ENCODE measurements around the gene SEC24B.

The SEC24B gene

DNA sequence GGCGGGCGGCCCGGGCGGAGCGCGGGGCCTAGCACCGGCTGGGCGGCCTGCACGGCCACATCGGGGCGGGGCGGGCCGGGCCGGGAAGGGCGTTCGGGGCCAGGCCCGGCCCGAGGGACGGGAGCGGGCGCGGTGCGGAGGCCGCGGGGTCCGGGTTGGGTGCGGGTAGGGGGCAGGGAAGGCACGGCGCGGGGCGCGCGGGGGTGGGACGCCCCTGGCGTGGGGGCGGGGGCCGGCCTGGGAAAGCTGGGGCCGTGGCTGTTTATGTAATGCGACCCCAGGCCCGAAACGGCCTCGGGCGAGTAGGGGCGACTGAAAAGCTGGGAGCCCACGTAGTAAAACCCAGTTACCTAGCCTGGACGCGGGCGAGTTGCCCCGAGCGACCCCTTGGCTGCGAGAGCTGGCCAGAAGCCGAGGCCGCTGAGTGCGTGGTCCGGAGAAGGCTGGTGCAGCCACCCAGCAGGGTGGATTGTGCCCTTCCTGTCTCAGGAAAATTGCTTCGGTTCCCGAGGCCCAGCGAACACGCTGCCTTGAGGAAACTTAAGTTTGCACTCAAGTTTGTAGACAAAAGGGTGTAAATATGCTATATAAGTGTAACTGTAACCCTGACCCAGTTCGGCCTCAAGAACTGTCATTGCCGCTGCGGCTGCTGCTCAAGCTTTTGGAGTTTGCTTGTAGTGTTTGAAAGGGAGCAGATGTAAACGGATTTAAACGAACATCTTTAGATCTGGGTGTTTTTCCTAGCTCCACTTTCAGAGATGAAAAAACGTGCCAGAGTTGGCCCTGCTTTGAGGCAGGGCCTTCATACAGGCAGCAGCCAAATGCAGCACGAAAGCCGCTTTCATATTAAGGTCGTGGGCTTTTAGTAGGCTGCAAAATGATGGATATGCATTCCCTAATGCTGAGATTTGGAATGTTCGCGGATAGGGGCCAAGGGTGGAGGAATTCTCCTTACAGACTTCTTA is 674 bp downstream of the SEC24B start:
- POLR2A ChIA-PET: interaction anchor here (0.9 kb wide), 1 partner anchor 125 kb away, joined by 7 read pairs; the partner anchor contains the start of gene MCUB
- peak overlapping the region; percentile 79 for H3K4me3 ChIP-seq (ENCODE audit: low read depth, low read length)
- CTCF ChIA-PET: interaction anchor here (0.6 to 4.8 kb wide), 37 partner anchors 7 to 613 kb away, joined by 3 to 52 read pairs (median 4); partner anchors contain the start of gene PLA2G12A
- TF ChIP-seq CTCF (IDR thresholded peaks at IDR 0.05; ENCODE audit: insufficient read depth, low read length, missing control alignments): no peak
- DNase-seq (ENCODE audit: low read depth, low spot score): no peak

GRCh38 chr4:109435635-109436034 is 2.0 kb downstream of the SEC24B start:
- ChIA-PET POLR2A (no interaction called here), CTCF (interaction anchor here (1.0 kb wide), 1 partner anchor 10 kb away, joined by 3 read pairs; no protein-coding TSS in a partner anchor)
- TF ChIP-seq CTCF (IDR thresholded peaks at IDR 0.05; ENCODE audit: insufficient read depth, low read length, missing control alignments): no peak
- H3K4me3 ChIP-seq (ENCODE audit: low read depth, low read length): peak overlapping the region; percentile 12
- no peak for DNase-seq (ENCODE audit: low read depth, low spot score)

GRCh38 chr4:109436504-109436903 is 2.9 kb downstream of the SEC24B start:
- no peak for TF ChIP-seq CTCF (IDR thresholded peaks at IDR 0.05; ENCODE audit: insufficient read depth, low read length, missing control alignments)
- ChIA-PET CTCF (no interaction called here), POLR2A (no interaction called here)
- no peak for DNase-seq (ENCODE audit: low read depth, low spot score)
- no peak overlapping the region for H3K4me3 ChIP-seq (ENCODE audit: low read depth, low read length)

DNA sequence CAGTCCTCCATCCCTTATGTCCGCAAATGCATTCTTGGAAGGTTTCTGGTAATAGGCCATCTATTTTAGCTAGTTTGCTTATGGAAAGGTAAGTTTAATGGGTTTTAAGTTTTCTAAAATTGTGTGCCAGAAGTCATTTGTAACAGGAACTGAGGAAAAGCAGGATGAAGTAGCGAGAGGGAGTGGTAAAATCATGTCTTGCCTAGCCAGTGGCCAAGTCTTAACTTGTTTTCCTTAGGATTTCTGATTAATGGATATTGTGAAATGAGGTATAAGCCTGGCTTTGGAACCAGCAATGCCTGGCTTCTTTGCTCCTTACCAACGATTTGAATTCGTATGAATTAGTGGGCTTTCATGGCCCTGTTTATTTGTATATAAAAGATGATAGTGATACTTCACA is 7.3 kb downstream of the SEC24B start:
- TF ChIP-seq CTCF (IDR thresholded peaks at IDR 0.05; ENCODE audit: insufficient read depth, low read length, missing control alignments): no peak
- no peak for DNase-seq (ENCODE audit: low read depth, low spot score)
- ChIA-PET CTCF (interaction anchor here (0.6 kb wide), 1 partner anchor 13 kb away, joined by 3 read pairs; no protein-coding TSS in a partner anchor), POLR2A (no interaction called here)
- no peak overlapping the region for H3K4me3 ChIP-seq (ENCODE audit: low read depth, low read length)

- POLR2A ChIA-PET: no interaction called here
- TF ChIP-seq CTCF (IDR thresholded peaks at IDR 0.05; ENCODE audit: insufficient read depth, low read length, missing control alignments): no peak
- no peak for DNase-seq (ENCODE audit: low read depth, low spot score)
- CTCF ChIA-PET: interaction anchor here (0.9 to 1.0 kb wide), 2 partner anchors 9 to 16 kb away, joined by 3 to 7 read pairs; partner anchors contain the start of gene SEC24B
- H3K4me3 ChIP-seq (ENCODE audit: low read depth, low read length): no peak overlapping the region
These were observed 8.3 kb downstream of the SEC24B start for GRCh38 chr4:109441862-109442458.

Measured in AG04449 (cell line).